ENCODE measurements around the gene NINJ1. TPM values are rescaled to one million over a fixed set of nuclear protein-coding genes. Genes with fewer than 3 reads are reported as not detected.

NINJ1 gene
- total RNA-seq, 1 experiment from 2014 or later = 69.1 TPM

DNA sequence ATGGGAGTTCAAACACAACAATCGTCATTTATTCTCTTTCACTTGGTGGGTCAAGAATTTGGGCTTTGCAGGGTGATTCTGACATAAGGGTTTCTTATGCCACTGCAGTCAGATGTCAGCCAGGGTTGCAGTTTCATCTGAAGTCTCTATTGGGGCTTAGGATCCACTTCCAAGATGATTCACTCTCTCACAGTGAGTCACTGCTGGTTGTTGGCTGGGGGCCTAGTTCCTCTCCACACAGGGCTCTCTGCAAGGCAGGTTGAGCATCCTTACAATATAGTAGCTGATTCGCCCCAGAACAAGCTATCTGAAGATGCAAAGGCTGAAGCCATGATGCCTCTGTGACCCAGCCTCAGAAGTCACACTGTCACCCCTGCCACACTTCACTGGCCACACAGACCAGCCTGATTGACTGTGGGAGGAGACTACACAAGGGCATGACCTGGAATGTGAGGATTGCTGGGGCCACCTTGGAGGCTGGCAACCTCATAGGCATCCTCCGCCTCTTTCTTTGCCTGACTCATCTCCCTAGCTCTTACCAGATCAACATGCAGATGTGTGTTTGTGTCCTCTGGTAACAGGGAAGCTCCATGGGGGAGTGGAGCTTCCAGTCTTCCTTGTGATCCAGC is 42.5 kb downstream of the NINJ1 start:
- DNase-seq (ENCODE audit: extremely low read depth, low read depth) = no peak

DNA sequence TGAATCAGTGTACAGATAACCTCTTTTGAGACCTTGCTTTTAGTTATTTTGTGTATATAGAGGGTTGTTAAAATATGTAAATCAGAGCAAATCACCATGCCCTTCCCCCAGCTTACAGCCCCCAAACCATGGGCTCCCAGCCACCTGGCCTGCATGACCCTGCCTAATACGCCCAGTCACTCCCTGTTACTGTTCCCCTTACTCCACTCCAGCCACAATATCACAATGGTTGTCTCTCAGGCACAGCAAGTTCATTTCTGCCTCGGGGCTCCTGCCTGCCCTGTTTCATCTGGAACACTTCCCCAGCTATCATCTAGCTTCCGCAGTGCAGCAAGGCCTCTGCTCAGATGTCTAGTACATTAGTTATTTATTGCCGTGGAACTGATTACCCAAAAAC is 43.0 kb downstream of the NINJ1 start:
- no peak for DNase-seq (ENCODE audit: extremely low read depth, low read depth)

DNA sequence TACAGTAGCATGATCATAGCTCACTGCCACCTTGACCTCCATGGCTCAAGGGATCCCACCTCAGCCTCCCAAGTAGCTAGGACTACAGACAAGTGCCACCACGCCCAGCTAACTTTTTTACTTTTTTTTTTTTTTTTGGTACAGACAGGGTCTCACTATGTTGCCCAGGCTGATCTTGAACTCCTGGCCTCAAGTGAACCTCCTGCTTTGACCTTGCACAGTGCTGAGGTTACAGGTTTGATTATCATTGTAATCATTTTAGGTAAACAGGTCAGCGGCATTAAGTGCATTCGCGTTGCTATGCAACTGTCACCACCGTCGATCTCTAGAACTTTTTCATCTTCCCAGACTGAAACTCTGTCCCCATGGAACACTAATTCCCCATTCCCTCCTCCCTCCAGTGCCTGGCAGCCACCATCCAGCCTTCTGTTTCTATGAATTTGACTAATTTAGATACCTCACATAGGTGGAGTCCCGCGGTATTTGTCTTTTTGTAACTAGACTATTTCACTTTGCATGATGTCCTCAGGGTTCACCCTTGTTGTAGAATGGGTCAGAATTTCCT is 43.9 kb downstream of the NINJ1 start:
- DNase-seq (ENCODE audit: extremely low read depth, low read depth) = no peak

DNA sequence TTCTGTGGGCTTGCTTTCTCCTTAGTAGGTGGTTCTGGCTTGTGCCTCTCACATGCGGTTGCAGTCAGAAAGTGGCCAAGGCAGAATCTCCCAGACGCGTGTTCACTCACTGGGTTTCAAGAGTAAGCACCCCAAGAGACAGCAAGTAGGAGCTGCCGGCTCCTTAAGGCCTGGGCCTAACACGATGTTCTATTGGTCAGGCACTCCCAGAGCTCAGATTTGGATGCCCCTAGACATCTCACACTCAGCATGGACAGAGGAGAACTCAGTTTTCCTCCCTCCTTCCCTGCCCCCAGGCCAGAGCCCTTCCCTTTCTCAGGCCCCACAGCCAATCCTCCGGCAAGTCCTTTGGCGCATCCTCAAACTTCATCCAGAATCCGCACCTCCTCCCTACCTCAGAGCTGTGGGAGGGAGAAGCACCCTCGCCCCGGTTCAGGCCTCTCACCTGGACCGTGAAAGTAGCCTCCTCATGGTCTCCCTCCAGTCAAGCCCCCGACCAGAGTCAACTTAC is 44.5 kb downstream of the NINJ1 start:
- no peak for DNase-seq (ENCODE audit: extremely low read depth, low read depth)

DNA sequence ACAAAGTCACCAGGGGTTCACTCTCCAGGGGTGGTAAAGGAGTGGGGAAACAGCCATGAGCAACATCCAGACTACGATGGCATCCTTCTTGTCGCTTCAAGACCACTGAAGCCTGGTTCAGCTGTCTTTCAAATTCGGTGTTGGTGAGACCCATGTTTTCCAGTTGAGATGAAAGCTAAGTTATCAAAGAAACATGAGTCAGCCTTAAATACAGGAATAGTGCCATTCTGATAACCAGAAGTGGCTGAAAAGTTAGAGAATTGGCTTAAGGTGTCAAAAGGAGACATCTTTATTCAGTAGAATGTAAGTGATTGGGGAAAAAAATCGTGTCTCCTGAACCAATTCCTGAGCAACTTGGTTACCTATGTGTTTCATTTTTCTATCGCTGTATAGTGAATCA is 45.0 kb downstream of the NINJ1 start:
- no peak for DNase-seq (ENCODE audit: extremely low read depth, low read depth)

DNA sequence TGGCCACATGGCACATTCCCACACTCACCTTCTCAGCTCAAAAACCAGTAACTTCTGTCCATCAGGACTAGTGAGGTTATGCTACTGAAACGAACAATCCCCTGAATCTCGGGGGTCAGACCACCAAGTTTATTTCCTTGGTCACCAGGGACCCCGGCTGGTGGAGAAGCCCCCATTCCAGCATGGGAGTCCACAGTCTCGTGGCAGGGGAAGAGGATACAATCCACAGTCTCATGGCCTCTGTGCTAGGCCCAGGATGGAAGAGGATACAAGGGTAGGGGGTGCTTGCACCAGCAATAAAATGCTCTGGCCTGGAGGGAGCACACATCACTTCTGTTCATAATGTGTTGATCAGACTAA is 45.4 kb downstream of the NINJ1 start:
- DNase-seq (ENCODE audit: extremely low read depth, low read depth) = no peak

DNA sequence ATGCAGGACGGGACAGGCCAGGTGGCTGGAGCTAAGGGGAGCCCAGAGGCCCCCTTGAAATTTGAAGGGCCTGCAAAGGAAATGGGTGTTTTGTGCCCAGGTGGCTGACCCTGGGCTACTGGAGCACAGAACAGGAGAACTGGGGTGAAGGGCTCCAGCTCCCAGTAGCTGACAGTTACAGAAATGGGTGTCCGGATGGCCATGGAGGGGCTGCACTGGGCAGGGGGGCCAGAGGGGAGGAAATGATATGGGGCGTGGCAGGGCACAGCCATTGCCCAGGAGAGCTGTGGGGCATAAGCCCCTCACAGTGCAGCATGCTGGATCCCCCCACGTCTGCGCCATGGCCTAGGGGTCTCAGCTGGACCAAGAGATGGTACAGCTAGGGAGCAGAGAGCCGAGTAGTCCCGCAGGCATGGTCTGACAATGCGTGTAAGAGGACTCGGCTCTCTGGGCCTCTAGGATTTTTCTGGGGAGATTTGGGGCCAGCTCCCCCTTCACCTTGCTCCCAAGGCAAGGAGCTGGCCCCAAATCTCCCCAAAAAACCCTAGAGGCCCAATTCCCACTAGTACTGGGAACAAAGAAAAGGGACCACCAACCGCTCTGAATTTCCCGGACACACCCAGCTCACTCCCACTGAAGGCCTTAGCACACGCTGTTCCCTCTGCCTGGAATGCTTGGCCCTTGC is 45.9 kb downstream of the NINJ1 start:
- no peak for DNase-seq (ENCODE audit: extremely low read depth, low read depth)

DNA sequence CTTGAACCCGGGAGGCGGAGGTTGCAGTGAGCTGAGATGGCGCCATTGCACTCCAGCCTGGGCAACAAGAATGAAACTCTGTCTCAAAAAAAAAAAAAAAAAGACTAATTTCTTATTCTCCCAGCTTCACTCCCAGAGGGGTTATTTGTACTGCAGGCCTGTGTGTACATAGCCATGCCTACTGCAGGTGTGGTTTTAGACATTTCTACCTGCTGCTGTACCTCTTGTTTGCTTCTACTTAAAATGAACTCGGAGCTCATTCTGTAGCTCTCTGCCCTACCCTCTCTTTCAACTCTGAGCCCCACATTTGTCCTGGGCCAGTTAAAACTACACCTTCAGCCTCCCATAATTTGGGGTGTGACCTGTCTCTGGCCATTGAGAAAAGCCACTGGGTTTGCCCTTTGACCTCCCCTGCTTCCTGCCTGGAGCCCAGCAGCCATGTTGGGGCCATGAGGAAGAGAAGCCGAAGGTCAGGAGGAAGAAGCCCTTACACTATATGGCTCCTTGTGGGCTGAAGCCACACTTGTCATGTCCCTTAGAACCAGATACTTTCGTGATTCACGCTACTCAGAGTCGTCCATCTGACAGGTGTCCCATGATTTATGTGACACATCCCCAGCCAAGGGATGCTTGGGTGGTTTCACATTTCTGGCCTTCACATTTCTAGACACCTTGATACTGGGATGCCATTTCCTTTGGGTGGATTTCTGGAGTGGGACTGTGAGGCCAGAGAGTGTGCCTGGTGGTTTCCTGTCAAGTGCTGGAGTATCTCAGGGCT is 47.4 kb downstream of the NINJ1 start:
- no peak for DNase-seq (ENCODE audit: extremely low read depth, low read depth)

DNA sequence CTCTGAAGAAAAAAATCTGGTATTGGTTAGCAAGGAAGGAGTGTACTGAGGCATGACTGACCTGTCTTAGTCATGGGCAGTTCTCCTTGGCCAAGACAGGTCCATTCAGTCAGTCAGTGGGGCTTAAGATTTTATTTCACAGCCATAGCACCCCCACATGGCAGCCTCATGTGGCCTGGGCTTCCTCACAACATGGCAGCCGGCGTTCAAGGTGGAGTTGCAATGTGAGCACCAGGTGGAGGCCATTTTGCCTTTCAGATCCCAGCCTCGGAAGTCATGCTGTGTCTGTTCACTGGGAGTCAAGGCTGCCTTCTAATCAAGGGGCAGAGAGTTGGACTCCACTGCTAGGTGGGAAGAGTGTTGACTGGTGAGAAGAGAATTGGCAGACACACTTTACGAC is 48.4 kb downstream of the NINJ1 start:
- DNase-seq (ENCODE audit: extremely low read depth, low read depth) = no peak

DNA sequence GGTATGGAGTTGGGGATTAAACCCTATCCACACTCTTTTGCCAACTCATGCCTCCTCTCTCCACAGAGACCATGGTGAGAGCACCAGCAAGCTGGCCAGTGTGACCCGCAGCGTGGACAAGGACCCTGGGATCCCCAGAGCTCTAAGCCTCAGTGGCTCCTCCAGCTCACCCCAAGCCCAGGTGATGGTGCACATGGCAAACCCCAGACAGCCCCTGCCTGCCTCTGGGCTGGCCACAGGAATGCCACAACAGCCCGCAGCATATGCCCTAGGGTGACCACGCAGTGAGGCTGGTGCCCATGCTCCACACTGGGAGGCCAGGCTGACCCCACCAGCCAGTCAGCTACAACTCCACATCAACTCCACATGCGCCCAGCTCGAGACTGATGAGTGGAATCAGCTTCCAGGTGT is 49.6 kb downstream of the NINJ1 start:
- DNase-seq (ENCODE audit: extremely low read depth, low read depth) = no peak

DNA sequence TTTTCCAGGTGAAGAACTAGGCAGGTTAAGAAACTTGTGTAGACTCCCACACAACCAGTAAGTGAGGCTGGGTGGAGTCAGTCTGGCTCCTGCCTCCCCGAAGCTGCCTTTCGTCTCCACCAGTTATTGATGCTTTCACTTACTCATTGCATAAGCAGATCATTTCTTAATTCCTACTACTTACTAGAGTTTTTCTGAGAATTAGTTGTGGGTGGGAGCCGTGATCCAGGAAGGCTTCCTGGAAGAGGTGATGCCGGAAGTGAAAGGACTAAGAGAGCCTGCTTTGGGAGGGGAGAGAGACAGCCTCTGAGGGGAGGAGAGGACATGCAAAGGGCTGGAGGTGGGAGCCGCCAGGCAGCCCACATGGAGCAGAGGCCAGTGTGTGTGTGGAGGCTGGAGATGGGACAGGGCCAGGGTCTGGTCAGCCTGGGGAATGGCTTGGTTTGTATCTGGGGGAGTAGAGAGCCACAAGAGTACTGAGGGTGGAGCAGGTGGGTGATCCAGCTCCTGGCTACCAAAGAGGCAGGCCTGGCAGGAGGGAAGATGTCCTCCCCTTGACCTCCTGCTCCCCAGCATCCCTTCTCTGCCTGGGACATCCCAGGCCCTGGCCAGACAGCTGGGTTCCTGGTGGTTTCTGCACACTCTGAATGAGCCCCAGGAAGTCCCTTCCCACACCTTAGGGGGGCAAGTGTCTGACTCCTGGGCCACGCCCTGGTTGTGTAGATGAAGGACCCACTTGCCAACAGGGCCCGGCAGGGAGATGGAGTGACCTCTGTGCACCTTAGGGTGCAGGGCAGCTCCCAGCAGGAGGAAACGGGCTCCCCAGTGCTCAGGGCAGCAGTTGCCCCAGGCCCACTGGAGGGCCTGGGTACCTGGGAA is 50.2 kb downstream of the NINJ1 start:
- no peak for DNase-seq (ENCODE audit: extremely low read depth, low read depth)

DNA sequence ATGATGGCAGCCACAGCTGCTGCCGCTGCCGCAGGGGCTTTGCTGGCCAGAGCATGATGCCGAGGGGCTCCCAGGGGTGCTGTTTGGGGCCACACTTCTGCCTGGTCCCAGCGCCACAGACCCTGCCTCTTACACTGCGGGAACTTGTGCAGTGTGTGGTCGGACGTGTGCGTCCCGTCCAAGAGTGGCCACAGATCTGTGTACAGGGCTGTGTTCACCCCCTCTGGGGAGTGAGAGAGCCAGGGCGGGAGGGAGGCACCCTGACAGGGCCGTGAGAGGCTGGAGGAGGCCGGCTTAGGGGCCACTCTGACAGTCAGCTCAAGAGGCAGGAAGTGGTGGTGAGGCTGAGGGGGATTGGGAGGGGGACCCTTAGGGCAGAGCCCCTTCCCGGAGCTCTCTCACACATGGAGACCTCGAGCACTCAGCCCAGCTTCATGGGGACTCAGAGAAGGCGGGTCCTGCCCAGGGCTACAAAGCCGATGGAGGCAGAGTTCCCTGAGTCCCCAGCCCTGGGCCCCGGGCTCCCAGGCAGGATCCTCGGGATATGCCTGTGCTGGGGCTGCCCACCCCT is 51.1 kb downstream of the NINJ1 start:
- DNase-seq (ENCODE audit: extremely low read depth, low read depth) = no peak

DNA sequence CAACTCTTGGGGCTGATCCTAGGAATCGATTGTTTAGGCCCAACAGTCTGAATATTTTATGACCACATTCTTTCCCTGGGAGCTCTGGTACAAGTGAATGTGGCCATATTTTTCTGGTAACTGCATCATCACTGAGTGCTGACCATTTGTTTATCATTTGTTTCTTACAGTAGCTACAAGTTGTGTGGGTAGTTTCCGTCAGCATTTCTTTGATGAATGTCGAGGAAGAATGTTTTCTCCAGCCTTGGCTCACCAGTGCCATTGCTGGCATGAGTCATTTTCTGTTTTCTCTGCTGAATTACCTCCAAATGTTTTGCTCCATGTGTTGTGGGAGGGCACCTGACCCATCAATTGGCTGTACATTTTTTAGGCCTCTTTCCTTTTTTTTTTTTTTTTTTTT is 52.1 kb downstream of the NINJ1 start:
- DNase-seq (ENCODE audit: extremely low read depth, low read depth) = no peak

DNA sequence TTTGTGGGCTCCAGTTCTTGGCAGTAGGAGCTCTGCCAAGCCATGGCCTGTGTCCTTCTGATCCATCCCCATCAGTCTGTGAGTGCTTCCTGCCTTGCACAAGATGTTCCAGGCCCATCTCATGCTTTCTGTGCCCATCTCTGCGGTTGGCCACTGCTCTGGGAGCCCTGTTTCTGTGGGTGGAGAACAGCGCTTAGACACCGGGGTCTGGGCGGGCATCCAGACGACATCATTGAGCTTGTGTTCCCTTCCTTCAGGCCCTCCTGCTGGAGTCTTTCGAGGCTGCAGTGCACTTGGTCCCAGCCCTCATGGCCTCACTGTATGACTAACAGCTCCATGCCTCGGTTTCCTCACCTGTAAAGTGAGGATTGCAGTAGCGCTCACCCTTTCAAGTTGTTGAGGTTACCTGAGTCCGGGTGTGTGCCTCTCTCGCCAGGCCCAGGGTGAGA is 52.9 kb downstream of the NINJ1 start:
- DNase-seq (ENCODE audit: extremely low read depth, low read depth) = no peak

DNA sequence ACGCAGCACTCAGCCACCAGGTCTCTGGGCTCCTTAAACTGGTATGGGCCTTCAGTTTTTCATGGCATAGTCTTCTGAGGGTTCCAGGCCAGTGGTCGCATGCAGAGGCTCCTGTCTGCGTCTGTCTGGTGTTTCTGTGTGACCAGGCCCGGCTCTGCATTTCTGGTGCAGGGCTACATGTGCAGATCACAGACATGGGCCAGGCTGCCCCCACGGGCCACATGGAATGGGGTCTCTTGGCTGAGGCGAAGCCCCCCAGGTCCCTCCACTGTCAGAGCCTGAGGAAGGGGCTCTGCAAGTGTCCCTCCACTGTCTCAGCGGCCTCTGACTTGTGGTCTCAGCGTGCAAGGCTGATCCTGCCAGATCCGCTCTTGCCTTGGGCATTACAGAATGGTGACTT is 53.6 kb downstream of the NINJ1 start:
- DNase-seq (ENCODE audit: extremely low read depth, low read depth) = no peak

DNA sequence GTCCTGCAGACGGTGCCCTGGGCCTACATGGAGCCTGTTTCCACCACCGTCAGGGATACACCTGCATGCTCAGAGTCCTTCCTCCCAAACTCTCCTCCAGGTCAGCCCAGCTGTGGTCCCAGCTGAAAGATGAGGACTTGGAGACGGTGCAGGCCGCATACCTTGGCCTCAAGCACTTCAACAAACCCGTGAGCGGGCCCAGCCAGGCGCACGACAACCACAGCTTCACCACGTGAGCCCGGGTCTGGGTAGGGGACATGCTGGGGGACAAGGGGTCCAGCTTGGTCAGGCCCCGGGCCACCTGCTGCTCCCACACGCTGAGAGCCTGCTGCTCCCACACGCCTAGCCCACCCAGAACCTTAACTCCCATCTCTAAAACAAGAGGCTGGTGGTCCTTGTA is 54.7 kb downstream of the NINJ1 start:
- DNase-seq (ENCODE audit: extremely low read depth, low read depth) = no peak

DNA sequence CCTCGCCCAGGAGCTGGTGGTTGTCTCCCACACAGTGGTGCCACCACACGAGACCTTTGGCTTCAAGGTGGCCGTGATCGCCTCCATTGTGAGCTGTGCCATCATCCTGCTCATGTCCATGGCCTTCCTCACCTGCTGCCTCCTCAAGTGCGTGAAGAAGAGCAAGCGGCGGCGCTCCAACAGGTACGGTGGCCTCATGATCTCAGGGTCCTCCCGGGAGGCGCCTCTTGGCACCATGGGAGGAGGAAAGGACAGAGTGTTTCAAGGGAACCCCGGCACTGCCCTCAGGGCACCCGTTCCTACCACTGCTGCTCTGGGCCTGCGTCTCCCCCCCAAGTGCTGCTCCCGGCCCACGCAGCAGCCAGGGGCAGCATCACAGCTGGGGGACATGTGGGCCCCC is 56.2 kb downstream of the NINJ1 start:
- no peak for DNase-seq (ENCODE audit: extremely low read depth, low read depth)

DNA sequence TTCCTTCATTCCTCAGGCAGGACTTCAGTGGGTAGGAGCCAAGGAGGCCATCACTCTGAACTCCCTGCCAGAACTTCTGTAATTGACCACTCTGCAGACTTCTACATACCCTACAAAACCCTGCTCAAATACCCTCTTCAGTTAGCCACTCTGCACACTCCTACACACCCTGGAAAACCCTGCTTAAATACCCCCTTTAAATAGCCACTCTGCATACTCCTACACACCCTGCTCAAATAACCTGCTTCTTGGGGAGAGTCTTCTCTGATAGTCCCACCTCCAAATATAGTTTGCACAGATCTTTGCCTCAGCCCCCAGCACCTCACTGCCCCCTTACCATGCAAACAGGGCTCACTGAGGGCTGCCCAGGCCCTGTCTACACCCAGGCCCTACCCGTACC is 56.7 kb downstream of the NINJ1 start:
- DNase-seq (ENCODE audit: extremely low read depth, low read depth) = no peak

DNA sequence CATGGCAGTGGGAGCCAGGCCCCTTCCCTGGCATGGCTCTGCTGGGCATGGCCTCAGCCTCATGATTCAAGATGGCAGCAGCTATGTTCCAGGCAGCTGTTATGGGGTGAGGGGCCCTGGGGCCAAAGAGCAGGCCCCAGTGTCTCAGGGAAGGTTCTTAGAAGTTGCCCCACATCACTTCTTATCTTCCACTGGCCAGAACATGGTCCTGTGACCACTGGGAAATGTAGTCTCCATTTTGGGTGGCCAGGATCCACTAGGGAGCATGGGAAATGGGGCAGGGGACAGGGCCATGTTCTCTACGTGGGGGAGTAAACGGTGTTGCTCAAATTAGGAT is 57.3 kb downstream of the NINJ1 start:
- DNase-seq (ENCODE audit: extremely low read depth, low read depth) = no peak

DNA sequence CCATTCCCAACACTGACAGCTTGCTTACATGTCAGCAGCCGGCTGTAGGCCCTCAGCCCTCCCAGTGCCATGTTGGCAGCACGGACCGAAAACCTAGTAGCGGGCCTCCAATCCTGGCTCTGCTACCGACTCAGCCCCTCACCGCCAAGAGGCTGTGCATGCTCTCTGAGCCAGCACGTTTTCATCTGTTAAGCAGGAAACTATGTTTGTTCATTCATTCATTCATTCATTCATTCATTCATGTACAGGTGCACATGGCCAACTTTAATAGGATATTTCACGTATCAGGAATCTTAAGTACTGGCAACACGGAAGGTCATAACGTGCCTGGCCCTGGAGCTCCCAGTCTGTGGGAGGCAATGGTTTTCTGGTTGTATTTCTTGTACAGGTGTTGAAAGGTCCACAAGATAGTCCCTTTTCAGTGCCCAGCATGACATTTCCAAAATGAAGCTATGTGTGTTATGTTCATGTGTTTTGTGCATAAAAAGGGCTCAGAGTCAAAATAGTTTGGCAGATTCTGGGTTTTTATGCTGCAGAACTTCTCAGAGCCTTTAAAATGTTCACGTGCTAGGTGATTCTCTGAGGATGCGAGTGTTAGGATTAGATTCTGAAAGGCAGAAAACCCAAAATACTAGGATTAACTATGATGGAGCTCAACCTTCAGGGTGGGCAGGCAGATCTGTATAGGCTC is 57.8 kb downstream of the NINJ1 start:
- no peak for DNase-seq (ENCODE audit: extremely low read depth, low read depth)

All from NCI-H460 (cell line).